Rectal smooth muscle tissue (tissue), 1 donor: ENCODE results near the gene LRRC28.

Source experiments
- H3K27ac ChIP-seq: one replicate; pipeline ENCODE4 v1.7.0; 2013; ENCODE audit warnings: low read depth, low read length, inconsistent platforms
- H3K27me3 ChIP-seq: one replicate; pipeline ENCODE4 v1.7.0; 2013; ENCODE audit warnings: low read length; ENCODE audit not compliant: control insufficient read depth, insufficient read depth
- H3K36me3 ChIP-seq: one replicate; pipeline ENCODE4 v1.7.0; 2013; ENCODE audit warnings: low read length; ENCODE audit not compliant: control insufficient read depth, insufficient read depth
- H3K4me1 ChIP-seq: one replicate; pipeline ENCODE4 v1.7.0; 2013; ENCODE audit warnings: low read length; ENCODE audit not compliant: control insufficient read depth, insufficient read depth
- H3K4me3 ChIP-seq: one replicate; pipeline ENCODE4 v1.7.0; 2013; ENCODE audit warnings: low read length
- H3K9ac ChIP-seq: one replicate; pipeline ENCODE4 v1.7.0; 2013; ENCODE audit warnings: low read length

Gene LRRC28

DNA sequence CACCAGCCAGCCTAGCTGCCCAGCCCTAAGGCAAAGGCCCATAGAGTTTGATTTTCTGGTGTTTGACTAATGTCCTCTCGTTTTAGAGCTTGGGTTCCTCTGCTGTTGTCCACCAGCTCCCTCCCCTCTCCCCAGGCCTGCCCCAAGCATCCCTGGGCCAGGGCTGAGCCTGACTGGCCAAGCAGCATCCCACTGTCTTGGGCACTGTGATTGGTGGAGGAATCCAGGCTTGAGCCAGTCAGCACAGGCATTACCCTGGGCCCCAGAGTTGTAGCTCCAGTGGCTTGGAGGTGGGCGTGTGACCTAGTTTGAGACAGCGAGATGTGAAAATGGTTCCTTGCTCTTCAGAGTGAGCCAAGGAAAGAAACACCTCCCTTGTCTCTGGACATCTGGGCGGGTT is 159.2 kb downstream of the LRRC28 start:
- no peaks in the 10 kb centered on the region for H3K36me3 ChIP-seq
- H3K4me1 ChIP-seq, result peaks cover 15% of the 10 kb centered on the region
- H3K4me3 ChIP-seq, result no peak overlapping the region
- no peaks in the 10 kb centered on the region for H3K27me3 ChIP-seq
- no peak overlapping the region for H3K9ac ChIP-seq
- no peak overlapping the region for H3K27ac ChIP-seq

- H3K27ac ChIP-seq, result no peak overlapping the region
- no peaks in the 10 kb centered on the region for H3K27me3 ChIP-seq
- no peaks in the 10 kb centered on the region for H3K36me3 ChIP-seq
- H3K4me3 ChIP-seq, result no peak overlapping the region
- H3K4me1 ChIP-seq, result peaks cover 15% of the 10 kb centered on the region
- no peak overlapping the region for H3K9ac ChIP-seq
Measured at GRCh38 chr15:99411234-99411633, 160.0 kb downstream of the LRRC28 start.

DNA sequence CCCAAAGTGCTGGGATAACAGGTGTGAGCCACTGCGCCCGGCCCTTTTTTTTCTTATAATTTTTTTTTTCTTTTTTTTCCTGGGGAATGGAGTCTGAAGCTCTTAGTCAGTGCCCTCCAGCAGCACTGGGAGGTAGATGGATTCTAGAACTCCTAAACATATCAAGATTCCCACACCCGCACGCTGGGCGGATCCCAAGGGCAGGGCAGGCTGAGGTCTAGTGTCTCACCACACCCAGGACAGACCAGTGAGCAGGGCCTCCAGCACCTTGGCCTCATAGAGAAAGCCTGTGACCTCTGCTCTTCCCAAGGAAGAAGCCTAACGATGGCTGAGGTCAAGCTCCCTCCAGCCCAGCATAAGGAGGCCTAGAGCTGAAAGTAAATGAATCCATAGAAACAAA is 160.8 kb downstream of the LRRC28 start:
- Histone ChIP-seq H3K9ac (no peak overlapping the region), H3K4me1 (peaks cover 15% of the 10 kb centered on the region), H3K4me3 (no peak overlapping the region), H3K27me3 (no peaks in the 10 kb centered on the region), H3K36me3 (no peaks in the 10 kb centered on the region), H3K27ac (no peak overlapping the region)

GRCh38 chr15:99412626-99413025 is 161.3 kb downstream of the LRRC28 start:
- H3K4me3 ChIP-seq, result no peak overlapping the region
- no peak overlapping the region for H3K27ac ChIP-seq
- no peak overlapping the region for H3K9ac ChIP-seq
- peaks cover 15% of the 10 kb centered on the region for H3K4me1 ChIP-seq
- no peaks in the 10 kb centered on the region for H3K36me3 ChIP-seq
- H3K27me3 ChIP-seq, result no peaks in the 10 kb centered on the region

DNA sequence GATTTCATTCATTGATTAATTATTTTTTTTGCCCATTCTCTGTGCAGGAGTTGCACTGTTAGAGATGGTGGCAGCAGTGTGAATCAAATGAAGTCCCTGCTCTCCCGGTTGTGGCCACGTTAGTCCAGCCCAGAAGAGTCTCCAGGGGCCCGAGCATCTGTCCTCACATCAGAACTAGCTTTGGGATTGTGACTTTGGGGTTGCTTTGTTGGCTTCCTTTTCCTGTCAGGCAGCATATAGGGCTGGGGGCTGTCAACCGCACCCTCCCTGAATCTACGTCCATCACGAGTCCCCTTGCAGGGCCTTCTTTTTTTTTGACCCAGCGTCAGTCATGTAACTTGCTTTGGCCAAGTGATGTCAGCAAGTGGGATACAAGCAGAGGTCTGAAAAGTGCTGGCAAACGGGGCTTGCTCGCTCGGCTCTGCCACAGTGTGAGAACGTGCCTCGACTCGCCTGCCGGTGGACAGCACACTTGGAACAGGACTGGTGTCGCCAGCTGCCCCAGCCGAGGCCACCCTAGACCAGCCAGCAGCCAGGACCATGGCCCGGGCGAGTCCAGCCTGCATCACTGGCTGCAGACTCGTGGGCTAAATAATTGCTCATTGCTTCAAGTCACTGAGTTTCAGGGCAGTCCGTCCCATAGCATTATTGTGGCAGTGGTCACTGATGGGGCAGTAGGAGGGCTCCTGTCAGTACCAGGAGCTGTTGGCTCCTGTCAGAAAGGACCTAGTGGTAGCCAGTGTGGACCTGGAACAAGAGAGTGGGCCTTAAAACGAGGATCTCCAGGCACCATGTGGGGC is 162.9 kb downstream of the LRRC28 start:
- Histone ChIP-seq H3K27me3 (no peaks in the 10 kb centered on the region), H3K9ac (no peak overlapping the region), H3K4me3 (no peak overlapping the region), H3K27ac (no peak overlapping the region), H3K36me3 (no peaks in the 10 kb centered on the region), H3K4me1 (peaks cover 1% of the 10 kb centered on the region)

- no peak overlapping the region for H3K9ac ChIP-seq
- no peaks in the 10 kb centered on the region for H3K27me3 ChIP-seq
- H3K4me1 ChIP-seq, result no peaks in the 10 kb centered on the region
- H3K4me3 ChIP-seq, result no peak overlapping the region
- H3K27ac ChIP-seq, result no peak overlapping the region
- H3K36me3 ChIP-seq, result no peaks in the 10 kb centered on the region
Measured at GRCh38 chr15:99414755-99415731, 163.8 kb downstream of the LRRC28 start.

DNA sequence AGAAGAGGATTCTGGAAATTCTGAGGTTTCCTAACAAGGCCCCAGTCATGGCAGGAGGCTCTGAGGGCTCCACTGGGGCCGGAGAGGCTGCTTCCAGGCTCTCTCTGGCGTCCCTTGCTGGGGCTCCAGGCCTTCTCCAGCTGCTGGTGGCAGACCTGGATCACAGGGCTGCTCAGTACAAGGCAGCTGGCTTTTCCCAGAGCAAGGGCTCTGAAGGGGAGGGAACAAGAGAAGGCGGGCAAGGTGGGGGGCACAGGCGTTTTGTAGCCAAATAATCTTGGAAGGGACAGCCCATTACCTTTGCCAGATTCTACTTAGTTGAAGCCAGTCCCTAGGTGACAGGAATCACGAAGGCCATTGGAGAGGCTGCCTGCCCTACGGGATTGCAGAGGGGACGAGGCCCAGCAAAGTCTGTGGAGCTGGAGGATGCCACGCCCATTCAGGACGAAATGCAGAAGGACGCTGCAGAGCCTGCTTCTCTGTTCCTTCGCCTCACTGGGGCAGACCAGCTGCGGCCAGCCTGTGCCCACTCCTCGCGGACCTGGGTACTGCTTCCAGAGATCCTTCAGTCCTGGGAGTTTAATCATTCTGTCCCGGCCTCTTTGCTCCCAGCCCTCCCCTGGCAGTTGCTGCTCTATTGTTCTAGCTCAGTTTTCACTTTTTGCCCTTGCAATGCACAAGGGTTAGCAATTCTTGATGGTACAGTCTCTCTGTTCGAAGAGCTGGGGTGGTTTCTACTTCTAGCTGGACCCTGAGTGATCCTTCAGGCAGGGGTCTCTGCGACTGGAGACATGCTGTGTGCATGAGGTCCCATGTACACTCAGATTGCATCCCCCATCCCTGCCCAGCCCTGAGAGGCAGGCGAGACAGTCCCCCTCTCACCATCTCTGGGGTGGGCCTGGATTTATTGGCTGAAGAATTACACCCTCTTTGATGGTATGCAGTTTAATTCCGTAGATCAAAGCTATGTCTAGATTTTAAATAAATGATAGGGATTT is 165.2 kb downstream of the LRRC28 start:
- no peaks in the 10 kb centered on the region for H3K4me1 ChIP-seq
- no peaks in the 10 kb centered on the region for H3K27me3 ChIP-seq
- no peaks in the 10 kb centered on the region for H3K36me3 ChIP-seq
- H3K9ac ChIP-seq, result no peak overlapping the region
- H3K27ac ChIP-seq, result no peak overlapping the region
- H3K4me3 ChIP-seq, result no peak overlapping the region

DNA sequence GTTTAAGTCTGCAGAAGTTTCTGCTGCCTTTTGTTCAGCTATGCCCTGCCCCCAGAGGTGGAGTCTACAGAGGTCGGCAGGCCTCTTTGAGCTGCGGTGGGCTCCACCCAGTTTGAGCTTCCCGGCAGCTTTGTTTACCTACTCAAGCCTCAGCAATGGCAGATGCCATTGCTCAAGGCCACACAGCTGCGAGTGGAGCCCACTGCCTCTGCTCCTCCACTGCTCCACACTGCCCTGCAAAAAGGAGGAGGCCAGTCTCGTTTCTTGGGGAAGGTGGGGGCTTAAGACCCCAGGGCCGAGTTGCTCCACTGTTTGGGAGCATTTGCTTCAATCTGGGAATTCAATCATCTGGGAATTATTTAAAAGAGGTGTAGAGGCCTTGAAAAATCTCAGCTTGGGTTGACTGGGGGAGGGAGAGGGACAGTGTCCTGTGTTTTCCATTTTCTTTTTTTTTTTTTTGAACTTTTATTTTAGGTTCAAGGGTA is 169.9 kb downstream of the LRRC28 start:
- H3K27ac ChIP-seq, result no peak overlapping the region
- H3K27me3 ChIP-seq, result no peaks in the 10 kb centered on the region
- H3K9ac ChIP-seq, result no peak overlapping the region
- no peaks in the 10 kb centered on the region for H3K36me3 ChIP-seq
- no peak overlapping the region for H3K4me3 ChIP-seq
- peaks cover 14% of the 10 kb centered on the region for H3K4me1 ChIP-seq

DNA sequence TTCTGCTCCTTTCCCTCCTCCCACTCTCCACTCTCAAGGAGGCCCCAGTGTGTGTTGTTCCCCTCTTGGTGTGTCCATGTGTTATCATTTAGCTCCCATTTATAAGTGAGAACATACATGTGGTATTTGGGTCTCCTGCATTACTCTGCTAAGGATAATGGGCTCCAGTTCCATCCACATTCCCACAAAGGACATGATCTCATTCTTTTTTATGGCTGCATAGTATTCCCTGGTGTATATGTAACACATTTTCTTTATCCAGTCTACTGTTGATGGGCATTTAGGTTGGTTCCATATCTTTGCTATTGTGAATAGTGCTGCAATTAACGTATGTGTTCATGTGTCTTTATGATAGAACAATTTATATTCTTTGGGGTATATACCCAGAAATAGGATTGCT is 170.5 kb downstream of the LRRC28 start:
- Histone ChIP-seq H3K36me3 (no peaks in the 10 kb centered on the region), H3K27me3 (no peaks in the 10 kb centered on the region), H3K27ac (no peak overlapping the region), H3K4me1 (peaks cover 14% of the 10 kb centered on the region), H3K4me3 (no peak overlapping the region), H3K9ac (no peak overlapping the region)

DNA sequence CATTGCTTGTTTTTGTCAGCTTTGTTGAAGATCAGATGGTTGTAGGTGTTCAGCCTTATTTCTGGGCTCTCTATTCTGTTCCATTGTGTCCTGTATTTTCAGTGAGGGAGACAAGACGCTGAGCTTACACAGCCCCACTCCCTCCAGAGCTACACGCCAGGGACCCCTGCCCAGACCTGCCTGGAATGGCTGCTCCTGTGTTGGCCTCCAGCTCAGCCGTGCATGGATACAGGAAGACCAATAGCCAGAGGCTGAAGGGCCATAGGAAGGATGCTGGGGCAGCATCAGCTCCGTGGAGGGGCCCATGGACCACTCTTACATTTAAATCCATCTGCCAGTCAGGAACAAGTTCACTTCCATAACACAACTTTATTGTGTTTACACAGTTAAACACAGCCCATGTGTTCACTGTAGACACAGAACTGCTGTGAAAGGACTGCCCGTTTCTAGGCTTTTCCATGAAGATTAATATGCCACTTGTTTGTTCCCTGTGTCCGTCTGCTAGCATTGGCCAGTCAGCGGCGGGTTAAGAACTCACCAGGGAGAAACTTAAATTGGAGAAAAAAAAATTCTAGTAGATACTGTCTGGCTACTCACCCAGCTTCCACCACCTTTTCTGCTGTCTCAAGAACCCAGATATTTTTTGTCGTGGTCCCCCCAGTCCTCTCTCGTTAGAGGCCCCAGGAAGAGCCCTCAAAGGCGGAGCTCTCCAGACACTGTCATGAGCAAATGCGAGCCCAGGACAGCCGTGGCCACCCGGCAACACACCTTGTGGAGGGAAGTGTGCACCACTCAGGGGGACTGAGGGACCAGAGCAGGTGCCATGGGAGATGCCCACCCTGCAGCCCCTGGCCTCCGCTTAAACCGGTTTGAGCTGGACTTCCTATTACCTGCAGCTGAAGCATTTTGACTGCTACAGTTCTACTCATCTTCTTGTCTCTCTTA is 172.2 kb downstream of the LRRC28 start:
- Histone ChIP-seq H3K27ac (no peak overlapping the region), H3K4me1 (peaks cover 14% of the 10 kb centered on the region), H3K4me3 (no peak overlapping the region), H3K27me3 (no peaks in the 10 kb centered on the region), H3K36me3 (no peaks in the 10 kb centered on the region), H3K9ac (no peak overlapping the region)

GRCh38 chr15:99424131-99424571 is 172.9 kb downstream of the LRRC28 start:
- Histone ChIP-seq H3K27me3 (no peaks in the 10 kb centered on the region), H3K36me3 (no peaks in the 10 kb centered on the region), H3K9ac (no peak overlapping the region), H3K4me1 (peaks cover 14% of the 10 kb centered on the region), H3K27ac (no peak overlapping the region), H3K4me3 (no peak overlapping the region)
